Measurements from ENCODE around the gene CNTNAP2. TPM values are rescaled to one million over a fixed set of nuclear protein-coding genes. Genes with fewer than 3 reads are reported as not detected.

Gene CNTNAP2
- total and polyA plus RNA-seq, 2 of the 8 experiments (the other 6 are each of a cell fraction or from before 2014, with no cell fraction given) = 27.9 to 71.0 TPM

DNA sequence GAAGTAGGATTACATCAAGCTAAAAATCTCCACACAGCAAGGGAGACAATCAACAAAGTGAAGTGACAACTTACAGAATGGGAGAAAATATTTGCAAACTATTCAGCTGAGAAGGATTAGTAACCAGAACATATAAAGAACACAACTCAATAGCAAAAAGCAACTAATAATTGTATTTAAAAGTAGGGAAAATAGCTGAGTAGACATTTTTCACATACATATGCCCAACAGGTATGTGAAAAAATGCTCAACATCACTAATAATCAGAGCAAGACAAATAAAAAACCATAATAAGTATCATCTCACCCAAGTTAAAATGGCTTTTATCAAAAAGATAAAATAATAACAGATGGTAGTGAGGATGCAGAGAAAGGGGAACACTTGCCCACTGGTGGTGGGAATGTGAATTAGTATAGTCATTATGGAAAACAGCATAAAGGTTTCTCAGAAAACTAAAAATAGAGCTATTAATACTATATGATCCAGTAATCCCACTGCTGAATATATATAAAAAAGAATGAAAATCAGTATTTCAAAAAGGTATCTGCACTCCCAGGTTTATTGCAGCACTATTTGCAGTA, 1689.5 kb downstream of the CNTNAP2 start:
- H3K4me3 ChIP-seq (ENCODE audit: extremely low read depth in 1 of 4, insufficient read depth in 2 of 4, low read depth in 3 of 4, low read length in 4 of 4) = no peak overlapping the region
- H3K23ac ChIP-seq (ENCODE audit: insufficient read length) = no peak overlapping the region
- no peaks in the 10 kb centered on the region for H3K27me3 ChIP-seq (replicated peaks in 1 of 4; ENCODE audit: control insufficient read depth in 3 of 4, extremely low read depth in 1 of 4, insufficient read depth in 3 of 4, low read length in 3 of 4)
- H3K4me2 ChIP-seq (ENCODE audit: insufficient read depth in 1 of 2, low read depth in 2 of 2, low read length in 2 of 2) = no peak overlapping the region
- no peak overlapping the region for H3K27ac ChIP-seq (ENCODE audit: low read depth, low read length)
- ChIA-PET POLR2A (ENCODE audit: partially characterized antibody) (no interaction called here), CTCF (ENCODE audit: partially characterized antibody) (interaction anchor here (0.7 to 1.4 kb wide), 5 partner anchors 10 to 30 kb away, joined by 3 to 6 read pairs (median 4); no protein-coding TSS in a partner anchor)
- no peaks in the 10 kb centered on the region for H3K23me2 ChIP-seq (ENCODE audit: low read depth, low read length)
- no peaks in the 10 kb centered on the region for H3K79me1 ChIP-seq (ENCODE audit: low read depth, low read length)
- no peaks in the 10 kb centered on the region for H3K79me2 ChIP-seq (ENCODE audit: control insufficient read depth in 1 of 2, insufficient read depth in 2 of 2, low read length in 2 of 2)
- FAIRE-seq (no peak), DNase-seq (ENCODE audit: low read depth in 1 of 2, low spot score in 2 of 2) (no peak)
- no peak overlapping the region for H2AFZ ChIP-seq (ENCODE audit: low read length)
- H3K4ac ChIP-seq (replicated peaks; ENCODE audit: insufficient read length, low read depth, low read length) = no peak overlapping the region
- no peak overlapping the region for H2BK5ac ChIP-seq (ENCODE audit: low read depth, low read length)
- H3K9ac ChIP-seq (replicated peaks in 1 of 4; ENCODE audit: extremely low read depth in 1 of 4, low read depth in 3 of 4, low read length in 3 of 4) = no peak overlapping the region
- no peak overlapping the region for H2BK120ac ChIP-seq (replicated peaks; ENCODE audit: low read depth, low read length)
- no peak overlapping the region for H2BK15ac ChIP-seq (ENCODE audit: low read length)
- H3K36me3 ChIP-seq (ENCODE audit: control insufficient read depth in 2 of 4, insufficient read depth in 4 of 4, low read length in 3 of 4) = no peaks in the 10 kb centered on the region; a peak in 1 of 8 replicates
- H3K56ac ChIP-seq (replicated peaks; ENCODE audit: insufficient read length, low read depth, low read length) = no peak overlapping the region
- no peak overlapping the region for H4K8ac ChIP-seq (ENCODE audit: extremely low read depth, insufficient read depth, low read length)
- H4K20me1 ChIP-seq (replicated peaks in 1 of 2; ENCODE audit: control insufficient read depth in 1 of 2, insufficient read depth in 2 of 2, low read length in 2 of 2) = no peaks in the 10 kb centered on the region
- H2BK12ac ChIP-seq (ENCODE audit: low read depth, low read length) = no peak overlapping the region
- no peak overlapping the region for H2AK5ac ChIP-seq (ENCODE audit: low read depth, low read length)
- no peak overlapping the region for H4K91ac ChIP-seq (replicated peaks; ENCODE audit: insufficient read length, low read length)
- no peaks in the 10 kb centered on the region for H3K9me3 ChIP-seq (ENCODE audit: insufficient read depth in 2 of 2, low read depth in 1 of 2, low read length in 1 of 2)
- H2BK20ac ChIP-seq (ENCODE audit: low read length) = no peak overlapping the region
- no peaks in the 10 kb centered on the region for H3K4me1 ChIP-seq (replicated peaks in 1 of 4; ENCODE audit: control insufficient read depth in 3 of 4, insufficient read depth in 4 of 4, low read length in 3 of 4)
- H3K18ac ChIP-seq (ENCODE audit: extremely low read depth, low read length) = no peak overlapping the region
- no peak overlapping the region for H4K5ac ChIP-seq (ENCODE audit: insufficient read length, low read depth, low read length)
- H3K14ac ChIP-seq (ENCODE audit: insufficient read length) = no peak overlapping the region
- TF ChIP-seq KDM5A (IDR thresholded peaks at IDR 0.05; ENCODE audit: low read length) (no peak), KDM4A (IDR thresholded peaks at IDR 0.05; ENCODE audit: low read depth, low read length, severe bottlenecking) (no peak), SP2 (IDR thresholded peaks at IDR 0.05; ENCODE audit: low read length) (no peak), MAFK (IDR thresholded peaks at IDR 0.05; ENCODE audit: low read depth, low read length) (peak; percentile 91), GTF2F1 (IDR thresholded peaks at IDR 0.05; ENCODE audit: borderline replicate concordance, low read depth, low read length) (no peak), NRF1 (IDR thresholded peaks at IDR 0.05; ENCODE audit: low read depth, low read length) (no peak), SIN3A (conservative IDR thresholded peaks at IDR 0.05 in 1 of 2, IDR thresholded peaks at IDR 0.05 in 1 of 2; ENCODE audit: low read depth in 1 of 2, low read length in 2 of 2) (no peak), FOSL1 (IDR thresholded peaks at IDR 0.05; ENCODE audit: insufficient read depth, low read depth, low read length) (no peak), EGR1 (IDR thresholded peaks at IDR 0.05; ENCODE audit: borderline replicate concordance, low read depth, low read length) (no peak), CEBPB (IDR thresholded peaks at IDR 0.05; ENCODE audit: low read depth, low read length) (no peak), RAD21 (IDR thresholded peaks at IDR 0.05 in 1 of 2, conservative IDR thresholded peaks at IDR 0.05 in 1 of 2; ENCODE audit: low read depth in 2 of 2, low read length in 2 of 2) (peak in 1 of 2 experiments; percentile 13; a peak in 1 of 4 replicates), RXRA (IDR thresholded peaks at IDR 0.05; ENCODE audit: insufficient read depth, low read depth, low read length) (no peak)
- TF ChIP-seq, protein P1, sequence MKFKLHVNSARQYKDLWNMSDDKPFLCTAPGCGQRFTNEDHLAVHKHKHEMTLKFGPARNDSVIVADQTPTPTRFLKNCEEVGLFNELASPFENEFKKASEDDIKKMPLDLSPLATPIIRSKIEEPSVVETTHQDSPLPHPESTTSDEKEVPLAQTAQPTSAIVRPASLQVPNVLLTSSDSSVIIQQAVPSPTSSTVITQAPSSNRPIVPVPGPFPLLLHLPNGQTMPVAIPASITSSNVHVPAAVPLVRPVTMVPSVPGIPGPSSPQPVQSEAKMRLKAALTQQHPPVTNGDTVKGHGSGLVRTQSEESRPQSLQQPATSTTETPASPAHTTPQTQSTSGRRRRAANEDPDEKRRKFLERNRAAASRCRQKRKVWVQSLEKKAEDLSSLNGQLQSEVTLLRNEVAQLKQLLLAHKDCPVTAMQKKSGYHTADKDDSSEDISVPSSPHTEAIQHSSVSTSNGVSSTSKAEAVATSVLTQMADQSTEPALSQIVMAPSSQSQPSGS (IDR thresholded peaks at IDR 0.05; ENCODE audit: low read length) = no peak
